ENCODE measurements around the gene RND3.

RND3 gene

GRCh38 chr2:150487537-150488429 lies at the start of gene RND3:
Gene RND3 (minus strand): TSS chr2:150487667. CDS start chr2:150487417, 250 bp downstream.
- DNase-seq, result no peak

- DNase-seq, result no peak
Observed at GRCh38 chr2:150535176-150535575, 47.7 kb upstream of the RND3 start.

- no peak for DNase-seq
Observed at GRCh38 chr2:150532879-150533278, 45.4 kb upstream of the RND3 start.

- no peak for DNase-seq
Observed at GRCh38 chr2:150532020-150532419, 44.6 kb upstream of the RND3 start.

- DNase-seq, result no peak
Observed at GRCh38 chr2:150531591-150531990, 44.1 kb upstream of the RND3 start.

GRCh38 chr2:150530168-150530567 lies 42.7 kb upstream of the RND3 start:
- no peak for DNase-seq

GRCh38 chr2:150528861-150529801 lies 41.7 kb upstream of the RND3 start:
- no peak for DNase-seq

- DNase-seq, result no peak
Observed at GRCh38 chr2:150526827-150527226, 39.4 kb upstream of the RND3 start.

- DNase-seq, result no peak
Observed at GRCh38 chr2:150526006-150526405, 38.5 kb upstream of the RND3 start.

- DNase-seq, result no peak
Observed at GRCh38 chr2:150522269-150522668, 34.8 kb upstream of the RND3 start.

GRCh38 chr2:150520887-150521664 lies 33.6 kb upstream of the RND3 start:
- no peak for DNase-seq

GRCh38 chr2:150520033-150520432 lies 32.6 kb upstream of the RND3 start:
- DNase-seq, result no peak

GRCh38 chr2:150517951-150518680 lies 30.6 kb upstream of the RND3 start:
- DNase-seq, result no peak

GRCh38 chr2:150513647-150514046 lies 26.2 kb upstream of the RND3 start:
- DNase-seq, result no peak

GRCh38 chr2:150508497-150509137 lies 21.1 kb upstream of the RND3 start:
- no peak for DNase-seq

GRCh38 chr2:150507071-150507470 lies 19.6 kb upstream of the RND3 start:
- DNase-seq, result no peak

- no peak for DNase-seq
Observed at GRCh38 chr2:150505178-150505577, 17.7 kb upstream of the RND3 start.

- no peak for DNase-seq
Observed at GRCh38 chr2:150495993-150496627, 8.6 kb upstream of the RND3 start.

- DNase-seq, result no peak
Observed at GRCh38 chr2:150495001-150495400, 7.5 kb upstream of the RND3 start.

- DNase-seq, result no peak
Observed at GRCh38 chr2:150494234-150494945, 6.9 kb upstream of the RND3 start.

Measured in activated CD8-positive, alpha-beta memory T cell treated with anti-CD3 and anti-CD28 coated beads, Interleukin-2, amount 50 U/mL, for 4 hours (primary cell).